Type B pancreatic cell (in vitro differentiated cells): Measurements from ENCODE around the gene SAMD5. TPM values are rescaled to one million over a fixed set of nuclear protein-coding genes. Genes with fewer than 3 reads are reported as not detected.

Source experiments
- DNase-seq: peaks from one replicate; pipeline ENCODE4 v3.0.0; 2021; ENCODE audit warnings: mixed read lengths; ENCODE audit not compliant: unreplicated experiment; ENCODE audit errors: extremely low spot score
- H3K27ac Mint-ChIP-seq: 2 replicates; pipeline ENCODE4 v1.8.0; 2021; ENCODE audit warnings: mild to moderate bottlenecking, mixed read lengths
- H3K27me3 Mint-ChIP-seq: 2 replicates; pipeline ENCODE4 v1.8.0; 2021; ENCODE audit warnings: mixed read lengths
- H3K36me3 Mint-ChIP-seq: 2 replicates; pipeline ENCODE4 v1.8.0; 2021; ENCODE audit warnings: mixed read lengths
- H3K4me1 Mint-ChIP-seq: one replicate; pipeline ENCODE4 v1.8.0; 2021; ENCODE audit warnings: mixed read lengths; ENCODE audit not compliant: unreplicated experiment
- H3K4me3 Mint-ChIP-seq: 2 replicates; pipeline ENCODE4 v1.8.0; 2021; ENCODE audit warnings: mild to moderate bottlenecking, mixed read lengths
- H3K9me3 Mint-ChIP-seq: 2 replicates; pipeline ENCODE4 v1.8.0; 2021; ENCODE audit warnings: mixed read lengths
- CTCF ChIP-seq: fragments of 200-600 bp; sonication (generic); conservative IDR thresholded peaks from 2 replicates; pipeline ENCODE4 v1.5.0; 2021; ENCODE audit warnings: antibody characterized with exemption, mild to moderate bottlenecking
- total RNA-seq: library from RNA; stranded (reverse); gene quantifications from 2 replicates; pipeline ENCODE4 v1.2.1, GENCODE V29; 2021; ENCODE audit warnings: low replicate concordance

The SAMD5 gene
- total RNA-seq, 1 donor from 2014 or later, result 11.5 TPM

- Mint-ChIP-seq H3K27me3 (peaks cover 19% of the 10 kb centered on the region), H3K4me1 (peaks cover 13% of the 10 kb centered on the region), H3K4me3 (no peak overlapping the region), H3K9me3 (no peaks in the 10 kb centered on the region), H3K36me3 (peaks cover 8% of the 10 kb centered on the region), H3K27ac (no peak overlapping the region)
- no peak for DNase-seq
- no peak for TF ChIP-seq CTCF
Observed at GRCh38 chr6:147514831-147515230, 6.3 kb downstream of the SAMD5 start.

DNA sequence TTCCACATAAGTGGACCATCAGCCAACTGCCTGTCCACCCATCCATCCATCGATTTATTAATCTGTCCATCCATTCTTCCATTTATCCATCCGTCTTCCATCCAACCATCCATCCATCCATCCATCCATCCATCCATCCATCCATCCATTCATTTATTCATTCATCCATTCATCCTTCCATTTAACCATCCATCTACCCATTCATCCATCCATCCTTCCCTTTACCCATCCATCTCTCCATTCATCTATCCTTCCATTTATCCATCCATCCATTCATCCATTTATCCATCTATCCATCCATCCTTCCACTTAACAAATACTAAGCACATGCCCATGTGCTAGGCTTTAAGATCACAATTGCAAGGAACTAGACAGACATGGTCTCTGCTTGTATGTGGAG, 6.8 kb downstream of the SAMD5 start:
- H3K27me3 Mint-ChIP-seq, result peaks cover 14% of the 10 kb centered on the region
- H3K4me3 Mint-ChIP-seq, result no peak overlapping the region
- DNase-seq, result no peak
- no peak for TF ChIP-seq CTCF
- H3K27ac Mint-ChIP-seq, result no peak overlapping the region
- no peaks in the 10 kb centered on the region for H3K9me3 Mint-ChIP-seq
- peaks cover 8% of the 10 kb centered on the region for H3K36me3 Mint-ChIP-seq
- H3K4me1 Mint-ChIP-seq, result peaks cover 8% of the 10 kb centered on the region

GRCh38 chr6:147522597-147522996, 14.1 kb downstream of the SAMD5 start:
- DNase-seq, result no peak
- H3K4me3 Mint-ChIP-seq, result no peak overlapping the region
- no peaks in the 10 kb centered on the region for H3K9me3 Mint-ChIP-seq
- no peak overlapping the region for H3K27ac Mint-ChIP-seq
- TF ChIP-seq CTCF, result no peak
- H3K36me3 Mint-ChIP-seq, result peaks cover 10% of the 10 kb centered on the region
- no peaks in the 10 kb centered on the region for H3K4me1 Mint-ChIP-seq
- H3K27me3 Mint-ChIP-seq, result no peaks in the 10 kb centered on the region

DNA sequence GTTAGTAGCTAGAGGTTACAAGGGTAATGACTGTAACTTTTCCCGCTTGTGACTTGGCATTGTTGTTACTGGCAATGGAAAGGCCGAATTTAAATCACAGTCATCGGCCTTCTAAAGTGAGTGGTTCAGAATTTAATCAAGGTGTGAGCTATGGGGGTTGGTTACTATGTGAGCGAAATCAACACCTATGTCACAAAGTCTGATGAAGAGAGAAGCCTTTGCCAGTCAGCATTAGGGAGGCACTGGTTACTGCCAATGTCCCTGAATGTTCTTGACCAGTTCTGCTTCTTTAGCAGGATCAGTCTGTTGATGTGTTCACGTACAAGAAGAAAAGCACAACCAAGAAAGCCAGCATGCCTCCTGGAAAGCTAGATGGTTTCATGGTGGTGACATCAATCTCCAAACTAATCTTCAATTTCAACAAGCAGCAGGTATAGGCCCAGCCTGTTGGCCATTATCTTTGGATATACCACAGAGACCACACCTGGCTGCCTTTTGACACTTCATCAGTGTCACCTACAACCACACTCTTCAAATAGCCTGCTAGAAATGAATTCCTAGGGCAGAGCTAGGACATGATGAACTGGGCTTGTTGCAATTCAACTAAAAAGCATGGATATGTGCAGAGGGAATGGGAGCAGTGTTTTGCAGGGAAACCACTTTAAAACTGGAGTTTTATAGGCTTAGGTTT, 17.2 kb downstream of the SAMD5 start:
- Mint-ChIP-seq H3K27ac (no peak overlapping the region), H3K4me1 (no peaks in the 10 kb centered on the region), H3K4me3 (no peak overlapping the region), H3K9me3 (no peaks in the 10 kb centered on the region), H3K36me3 (peaks cover 10% of the 10 kb centered on the region), H3K27me3 (no peaks in the 10 kb centered on the region)
- no peak for TF ChIP-seq CTCF
- no peak for DNase-seq

GRCh38 chr6:147527197-147527596, 18.7 kb downstream of the SAMD5 start:
- TF ChIP-seq CTCF, result no peak
- H3K4me1 Mint-ChIP-seq, result no peaks in the 10 kb centered on the region
- H3K36me3 Mint-ChIP-seq, result peaks cover 10% of the 10 kb centered on the region
- no peak overlapping the region for H3K4me3 Mint-ChIP-seq
- H3K27me3 Mint-ChIP-seq, result no peaks in the 10 kb centered on the region
- H3K9me3 Mint-ChIP-seq, result no peaks in the 10 kb centered on the region
- H3K27ac Mint-ChIP-seq, result no peak overlapping the region
- DNase-seq, result no peak
